NCI-H2196 (cell line): Measurements from ENCODE around the gene NEDD4L.
"Not testable (repeated sequence)": the region's sequence is repeated elsewhere in the genome, so short reads cannot be mapped to it uniquely, and the experiment has no call there.

Source experiments
- DNase-seq: peaks from one replicate; lab custom pipeline; 2025; ENCODE audit not compliant: unreplicated experiment; lab: John Stamatoyannopoulos, UW

The NEDD4L gene

DNA sequence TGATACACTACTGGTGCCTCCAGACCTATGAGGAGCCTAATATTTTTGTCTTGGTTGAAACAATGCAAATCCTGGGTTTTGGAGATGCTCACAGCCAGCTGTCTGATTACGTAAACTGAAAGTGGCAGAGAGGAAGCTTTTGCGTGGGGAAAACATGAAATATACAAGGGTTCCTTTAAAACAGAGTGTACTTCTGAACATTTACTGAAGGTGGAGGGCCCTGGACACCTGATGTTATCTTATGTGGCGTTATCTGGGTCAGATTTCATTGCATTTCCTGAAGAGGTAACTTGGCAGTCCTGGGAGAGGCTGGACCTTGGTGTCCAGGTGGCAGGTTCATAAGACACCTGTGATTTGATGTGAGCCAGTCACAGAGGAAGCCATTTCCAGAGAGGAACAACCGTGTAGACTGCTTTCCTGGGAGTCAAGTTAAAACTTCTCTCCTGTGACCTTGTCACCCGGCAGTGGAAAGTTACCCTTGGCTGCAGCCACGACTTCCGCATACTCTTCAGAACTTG is 105.0 kb downstream of the NEDD4L start:
- peak; percentile 78 for DNase-seq

DNA sequence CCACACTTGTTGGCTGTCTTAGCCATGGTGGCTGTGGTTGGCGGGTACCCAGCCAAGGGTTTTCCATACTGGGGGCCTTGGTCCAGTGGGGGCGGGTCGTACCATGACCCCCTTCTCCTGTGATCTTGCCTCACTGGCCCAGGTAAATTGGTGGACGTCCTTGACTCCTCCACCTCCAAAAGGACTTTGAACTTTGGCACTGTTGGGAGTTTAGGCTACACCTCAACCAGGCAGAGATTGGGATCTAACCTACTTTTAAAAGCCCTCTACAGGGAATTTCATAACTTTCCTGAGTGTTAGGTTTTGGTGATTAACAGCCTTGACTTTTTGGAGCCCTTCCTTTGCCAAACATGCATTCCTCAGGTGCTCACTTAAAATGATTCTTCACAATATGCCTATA is 106.7 kb downstream of the NEDD4L start:
- no peak for DNase-seq

DNA sequence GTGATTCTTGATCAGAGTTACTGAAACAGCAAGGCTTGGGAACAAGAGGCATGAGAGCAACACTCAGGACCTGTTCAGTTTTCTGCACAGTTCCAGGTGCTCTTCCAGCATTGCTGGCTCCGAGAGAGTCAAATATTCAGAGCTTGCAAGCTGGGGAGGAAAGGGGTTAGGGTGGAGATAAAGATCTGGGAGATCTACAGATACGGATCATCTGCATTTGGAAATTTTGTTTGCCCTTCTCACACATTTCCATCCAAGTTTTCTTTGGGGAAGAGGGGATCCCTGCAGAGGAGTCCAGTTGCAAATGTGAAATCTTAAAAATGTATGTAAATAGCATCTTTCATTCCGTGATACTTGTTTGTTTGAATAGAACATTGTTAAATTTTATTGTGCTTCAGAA is 108.2 kb downstream of the NEDD4L start:
- DNase-seq: no peak

DNA sequence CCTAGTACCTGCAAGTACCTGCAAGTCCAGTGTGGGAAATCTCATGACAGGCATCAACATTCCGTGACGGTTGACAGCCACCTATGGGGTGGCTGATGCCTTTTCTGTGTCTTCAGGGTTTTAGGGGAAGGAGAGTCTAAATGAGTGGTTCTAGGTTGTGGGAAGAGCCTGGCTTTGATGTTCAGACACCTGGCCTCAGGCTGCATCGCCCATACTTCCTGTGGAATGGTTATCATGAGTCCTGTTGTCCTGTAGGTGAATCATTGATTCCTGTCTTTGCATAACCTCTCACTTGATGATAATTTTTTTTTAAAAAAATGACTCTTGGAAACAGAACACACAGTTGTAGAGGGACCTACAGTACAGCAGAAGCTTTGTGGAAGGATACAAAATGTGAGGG is 108.9 kb downstream of the NEDD4L start:
- no peak for DNase-seq

DNA sequence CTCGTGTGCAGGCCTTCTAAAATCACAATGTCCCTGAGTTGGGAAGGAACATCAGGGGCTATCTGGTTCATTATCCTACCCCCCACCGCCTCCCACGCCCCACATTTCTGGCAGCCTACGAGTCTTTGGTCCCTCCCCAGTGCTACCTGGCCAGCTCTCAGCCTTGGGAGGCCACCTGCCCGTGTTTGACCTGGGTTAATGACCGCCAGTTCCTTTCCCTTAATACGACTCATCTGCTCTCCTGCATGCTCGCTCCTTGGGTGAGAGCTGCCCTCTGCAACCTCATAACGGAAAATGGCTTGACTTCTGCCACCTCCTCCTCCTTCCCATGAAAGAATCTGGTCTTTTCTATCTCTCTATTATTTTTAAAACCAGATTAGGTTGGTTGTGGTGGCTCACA is 112.5 kb downstream of the NEDD4L start:
- no peak for DNase-seq

DNA sequence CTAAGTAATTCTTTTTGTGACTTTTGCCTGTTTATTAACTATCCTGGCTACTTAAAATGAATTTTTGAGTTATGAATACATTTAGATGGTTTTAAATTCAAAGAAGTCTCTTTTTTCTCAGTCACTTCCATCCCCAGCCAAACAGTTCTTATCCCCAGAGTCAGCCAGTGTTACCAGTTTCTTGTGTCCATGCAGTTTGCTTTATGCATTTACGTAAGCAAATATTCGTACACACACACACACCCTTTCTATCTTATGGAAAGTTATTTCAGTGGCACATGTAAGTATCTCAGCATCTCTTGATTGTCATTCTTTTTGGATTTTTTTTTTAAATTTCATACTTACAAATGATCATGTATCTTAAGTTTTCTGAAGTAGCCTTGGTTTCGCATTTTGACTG is 113.2 kb downstream of the NEDD4L start:
- DNase-seq: no peak

DNA sequence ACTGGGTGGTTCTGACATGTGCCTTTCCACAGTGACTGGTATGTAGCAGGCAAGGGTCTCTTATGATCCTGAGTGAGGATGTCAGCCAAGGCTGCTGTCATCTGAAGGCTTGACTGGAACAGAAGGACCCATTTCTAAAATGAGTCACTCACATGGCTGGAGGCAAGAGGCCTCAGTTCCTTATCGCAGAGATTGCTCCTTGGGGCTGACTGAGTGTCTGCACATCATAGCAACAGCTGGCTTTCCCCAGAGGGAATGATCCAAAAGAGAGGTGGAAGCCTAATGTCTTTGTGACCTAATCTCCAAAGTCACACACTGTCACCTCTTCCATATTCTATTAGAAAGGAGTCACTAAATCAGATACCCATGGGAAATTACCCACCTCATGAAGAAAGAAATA is 114.0 kb downstream of the NEDD4L start:
- no peak for DNase-seq

DNA sequence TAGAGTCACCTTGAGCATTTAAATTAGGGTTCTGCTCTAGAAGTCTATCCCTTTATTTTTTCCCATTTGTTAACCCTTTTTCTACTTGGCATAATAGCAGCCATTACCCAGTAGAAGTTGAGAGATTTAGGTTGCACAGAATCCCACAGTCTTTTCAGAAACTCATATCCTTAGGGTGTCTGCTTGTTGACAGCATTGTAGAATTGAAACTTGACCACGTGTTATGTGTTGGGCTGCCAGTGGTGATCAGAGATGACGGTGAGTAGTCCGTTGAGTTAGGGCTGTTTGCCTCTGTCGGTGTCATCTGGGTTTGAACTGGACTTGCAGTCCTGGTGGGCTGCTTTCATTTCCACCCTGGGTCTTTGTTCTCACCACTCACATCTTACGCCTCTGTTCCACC is 114.4 kb downstream of the NEDD4L start:
- DNase-seq: no peak

DNA sequence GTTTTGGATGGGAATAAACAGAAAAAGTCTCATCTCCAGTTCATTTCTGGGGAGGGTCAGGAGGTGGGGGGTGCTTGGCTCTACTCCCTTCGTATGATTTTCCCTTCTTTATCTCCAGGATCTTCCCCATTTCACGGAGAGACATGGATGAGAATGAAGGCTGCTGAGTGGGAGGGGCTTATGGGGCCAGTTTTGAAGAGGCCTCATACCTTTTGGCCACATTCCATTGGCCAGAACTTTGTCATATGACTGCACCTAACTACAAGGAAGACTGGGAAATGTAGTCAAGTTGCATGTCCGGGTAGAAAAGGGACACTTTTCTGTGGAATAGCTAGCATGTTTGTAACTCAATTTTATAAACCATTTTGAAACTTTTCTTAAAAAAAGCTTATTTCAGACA is 117.6 kb downstream of the NEDD4L start:
- DNase-seq: no peak

DNA sequence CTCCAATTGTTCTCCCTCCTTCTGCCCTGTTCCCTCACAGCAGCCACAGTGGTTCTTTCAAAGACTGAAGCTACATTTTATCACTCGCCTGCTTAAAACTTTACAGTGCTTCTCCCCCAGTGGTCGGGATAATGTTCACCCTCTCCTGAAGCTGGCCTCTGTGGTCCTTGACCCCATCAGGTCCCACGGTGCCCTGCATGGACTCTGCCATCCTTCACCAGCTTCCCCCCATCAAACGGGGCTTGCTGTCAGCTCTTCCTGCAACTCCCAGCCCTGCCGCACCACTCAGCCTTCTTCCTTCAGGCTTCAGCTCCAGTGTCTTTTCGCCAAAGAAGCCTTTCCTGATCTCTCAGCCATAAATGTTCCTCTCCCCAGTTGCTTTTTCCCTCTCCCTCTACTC is 118.1 kb downstream of the NEDD4L start:
- no peak for DNase-seq

DNA sequence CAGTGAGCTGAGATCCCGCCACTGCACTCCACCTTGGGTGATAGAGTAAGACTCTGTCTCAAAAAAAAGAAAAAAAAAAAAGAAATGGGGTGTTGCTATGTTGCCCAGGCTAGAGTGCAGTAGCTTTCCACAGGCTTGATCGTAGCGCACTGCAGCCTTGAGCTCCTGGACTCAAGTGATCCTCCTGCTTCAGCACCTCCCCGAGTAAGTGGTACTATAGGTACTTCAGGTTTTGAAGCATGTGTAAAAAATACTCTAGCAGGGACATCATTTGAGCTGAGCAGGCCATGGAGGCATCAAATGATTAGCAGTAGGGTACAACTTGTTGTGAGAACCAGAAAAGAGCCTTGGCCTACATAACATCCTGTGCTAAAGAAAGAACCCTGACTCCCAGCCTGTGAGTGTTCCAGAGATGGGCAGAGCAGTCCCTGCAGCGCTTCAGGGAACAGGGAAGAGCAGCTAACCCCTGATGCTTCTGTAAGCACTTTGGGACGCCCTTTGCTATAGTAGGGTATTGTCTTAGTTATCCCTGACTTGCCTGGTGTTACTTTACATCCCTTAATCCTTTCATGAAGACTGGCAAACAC is 119.1 kb downstream of the NEDD4L start:
- DNase-seq: no peak

DNA sequence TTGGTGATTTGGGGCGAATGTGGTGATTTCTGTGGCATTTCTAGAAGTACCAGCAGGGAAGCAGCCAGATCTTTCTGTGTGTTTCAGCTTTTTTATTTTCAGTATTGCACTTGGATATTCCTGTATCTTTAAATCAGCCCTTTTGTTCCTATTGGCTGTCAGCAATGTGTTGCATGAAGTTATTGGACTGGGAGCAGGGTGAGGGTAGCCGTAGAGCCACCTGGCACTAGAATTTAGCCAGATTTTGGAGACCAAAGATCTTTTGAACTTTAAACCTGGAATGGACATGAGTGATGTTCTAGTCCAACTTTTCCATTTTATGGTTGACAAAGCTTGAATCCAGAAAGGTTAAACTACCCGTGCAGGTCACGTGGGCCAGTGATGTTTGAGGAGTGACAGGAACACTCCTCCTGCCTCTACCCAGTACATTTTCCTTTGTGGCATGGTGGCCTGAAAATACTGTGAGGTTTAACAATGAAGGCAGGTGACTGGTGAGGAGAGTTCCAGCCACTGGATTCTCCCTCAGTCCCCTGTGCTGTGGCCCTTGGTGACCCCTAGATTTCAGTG is 122.3 kb downstream of the NEDD4L start:
- DNase-seq: no peak

DNA sequence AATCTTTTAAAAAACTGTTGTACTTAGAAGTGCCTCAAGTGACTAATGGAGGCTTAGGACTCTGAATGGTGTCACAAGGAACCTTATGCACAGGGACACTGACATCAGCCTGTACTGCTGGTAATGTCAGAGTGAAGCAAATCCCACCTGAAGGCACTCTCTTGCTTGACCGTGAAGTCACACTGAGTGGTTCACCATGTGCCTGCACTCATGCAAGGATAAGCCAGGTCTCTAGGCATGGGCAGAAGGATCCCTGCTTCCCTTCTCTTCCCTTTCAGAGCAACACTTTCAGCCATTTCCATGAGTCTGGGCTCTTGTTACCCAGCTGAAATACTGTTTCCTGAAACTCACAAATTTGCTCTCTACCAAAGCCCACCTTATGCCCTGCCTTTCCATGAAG is 123.0 kb downstream of the NEDD4L start:
- no peak for DNase-seq

DNA sequence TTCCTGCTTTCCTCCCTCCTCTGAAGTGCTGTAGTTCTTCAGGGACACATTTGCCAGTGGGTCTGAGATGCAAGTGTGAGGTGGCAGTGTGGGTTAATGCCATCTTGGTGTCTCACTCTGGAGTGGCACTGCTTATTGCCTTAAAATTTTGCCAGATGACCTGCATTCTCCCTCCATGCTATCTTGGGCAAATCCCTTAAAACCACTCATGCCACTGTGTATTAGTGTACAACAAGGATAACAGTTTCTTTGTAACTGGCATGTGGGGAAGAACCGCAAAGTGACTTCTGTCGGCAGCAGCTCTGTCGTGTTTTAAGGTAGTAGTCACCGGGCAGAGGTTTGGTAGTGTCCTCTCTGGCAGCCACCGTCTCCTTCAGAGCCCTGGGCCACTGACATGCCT is 124.2 kb downstream of the NEDD4L start:
- DNase-seq: no peak

DNA sequence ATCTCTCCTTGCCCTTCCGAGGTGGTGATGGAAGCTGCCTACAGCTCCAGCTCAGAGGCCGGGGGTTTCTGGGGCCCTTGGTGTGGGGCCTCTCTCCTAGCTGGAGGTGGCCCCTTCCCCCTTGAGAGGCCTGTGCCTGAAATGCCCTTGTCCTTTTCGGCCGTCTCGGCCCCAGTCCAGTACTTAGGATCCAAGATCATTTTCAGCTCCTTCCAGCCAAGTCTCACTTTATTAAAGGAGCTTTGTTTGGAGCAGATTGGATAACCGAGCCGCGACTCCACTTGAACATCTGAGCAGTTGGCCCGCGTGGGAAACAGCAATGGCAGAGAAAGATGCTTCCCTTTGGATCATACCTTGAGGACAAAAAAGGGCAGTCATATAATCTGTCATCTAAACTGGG is 125.0 kb downstream of the NEDD4L start:
- DNase-seq: no peak

DNA sequence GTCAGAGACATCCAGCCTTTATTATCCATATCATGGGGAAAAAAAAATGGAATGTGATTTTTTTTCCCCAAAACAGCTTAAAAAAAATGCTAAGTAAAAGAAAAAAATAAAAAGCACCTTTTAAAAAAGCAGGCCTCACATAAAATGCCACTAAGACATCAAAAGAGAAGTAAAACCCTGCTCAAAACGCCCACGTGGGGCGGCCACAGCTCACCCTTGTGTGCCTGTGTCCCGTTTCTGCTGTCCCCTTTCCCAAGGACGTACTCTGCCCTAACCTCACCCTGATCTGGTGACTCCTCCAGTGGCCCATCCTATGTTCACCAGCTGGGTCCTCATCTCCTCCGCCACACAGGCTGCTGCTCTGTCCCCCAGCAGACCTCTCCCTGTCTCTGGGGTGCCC is 125.4 kb downstream of the NEDD4L start:
- no peak for DNase-seq

DNA sequence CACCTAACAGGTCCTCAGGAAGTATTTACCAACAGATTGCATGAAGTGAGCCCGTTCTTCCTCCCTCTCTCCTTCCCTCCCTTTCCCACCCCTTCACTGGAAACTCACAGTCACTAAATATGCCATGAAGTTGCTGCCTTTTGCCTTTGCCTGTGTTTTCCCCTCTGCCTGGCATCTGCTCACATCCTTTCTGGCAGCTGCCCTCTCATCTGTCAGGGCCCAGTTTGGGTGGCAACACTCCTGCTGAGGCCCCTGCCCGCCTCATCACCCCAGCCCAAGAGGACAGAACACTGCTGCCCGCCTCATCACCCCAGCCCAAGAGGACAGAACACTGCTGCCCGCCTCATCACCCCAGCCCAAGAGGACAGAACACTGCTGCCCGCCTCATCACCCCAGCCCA is 126.0 kb downstream of the NEDD4L start:
- not testable (repeated sequence) for DNase-seq

DNA sequence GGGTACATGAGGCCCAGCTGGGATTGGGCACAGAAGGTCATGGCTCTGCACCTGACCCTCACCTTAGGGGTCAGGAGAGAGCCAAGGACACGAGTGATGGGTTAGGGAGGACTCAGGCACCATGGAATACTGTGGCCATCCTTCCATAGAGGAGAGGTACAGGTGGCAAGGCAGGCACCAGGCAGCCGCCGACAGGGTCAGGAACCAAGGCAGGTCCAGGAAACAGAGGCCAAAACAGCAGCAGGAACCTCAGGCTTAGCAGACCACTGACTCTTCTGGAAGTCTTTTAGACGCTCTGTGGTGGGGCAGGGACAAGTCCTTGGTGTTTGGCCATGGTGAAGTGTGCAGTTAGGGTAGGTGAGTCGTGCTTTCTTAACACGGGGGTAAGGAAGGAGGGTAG is 128.0 kb downstream of the NEDD4L start:
- DNase-seq: no peak

DNA sequence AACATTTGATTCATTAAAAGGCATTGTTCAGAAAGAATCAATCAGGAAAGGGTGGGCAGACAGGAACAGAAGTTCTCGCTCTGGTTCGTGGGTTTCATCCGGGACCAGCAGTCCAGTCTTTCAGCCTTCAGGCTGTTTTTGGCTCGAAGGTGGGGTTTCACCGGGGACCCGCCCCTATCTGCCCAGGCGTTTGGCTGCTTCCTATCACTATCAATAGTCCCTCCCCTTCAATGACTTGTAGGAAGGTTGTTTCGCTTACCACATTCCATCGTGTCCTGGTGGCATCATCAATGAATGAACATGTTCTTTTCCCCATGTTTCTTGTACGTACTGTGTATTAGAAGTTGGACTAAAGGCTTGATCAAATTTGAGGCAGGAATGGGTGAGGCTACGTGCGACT is 130.3 kb downstream of the NEDD4L start:
- DNase-seq: no peak

DNA sequence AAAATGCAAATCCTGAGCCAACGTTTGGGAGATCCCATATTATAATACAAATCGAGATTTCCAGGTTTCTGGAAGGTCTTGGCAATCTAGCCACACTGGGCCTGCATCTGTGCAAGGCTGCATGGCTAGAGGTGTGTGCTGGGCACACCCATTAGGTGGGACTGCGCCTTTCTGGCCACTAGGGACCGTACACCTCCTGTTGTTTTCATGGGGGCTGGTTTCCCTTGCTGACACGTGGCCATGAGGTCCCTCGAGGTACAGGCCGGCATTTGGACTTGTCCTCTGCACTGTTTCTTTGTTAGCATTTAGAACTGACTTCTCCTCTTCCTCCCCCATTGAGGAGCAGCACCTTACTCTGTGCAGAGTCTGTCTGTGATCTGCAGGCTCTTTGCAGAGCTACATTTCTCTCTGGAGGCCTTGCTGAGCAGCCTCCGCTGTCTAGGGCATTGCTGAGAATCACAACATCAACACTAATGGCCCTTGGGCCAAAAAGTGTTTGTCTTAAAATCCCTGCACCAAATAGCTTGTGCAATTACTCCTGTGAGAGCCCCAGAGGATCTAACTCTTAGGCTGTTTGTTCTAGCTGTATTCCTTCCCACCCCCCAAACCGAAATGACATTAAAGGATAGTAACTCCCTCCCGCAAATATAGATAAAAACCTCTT is 131.2 kb downstream of the NEDD4L start:
- no peak for DNase-seq

DNA sequence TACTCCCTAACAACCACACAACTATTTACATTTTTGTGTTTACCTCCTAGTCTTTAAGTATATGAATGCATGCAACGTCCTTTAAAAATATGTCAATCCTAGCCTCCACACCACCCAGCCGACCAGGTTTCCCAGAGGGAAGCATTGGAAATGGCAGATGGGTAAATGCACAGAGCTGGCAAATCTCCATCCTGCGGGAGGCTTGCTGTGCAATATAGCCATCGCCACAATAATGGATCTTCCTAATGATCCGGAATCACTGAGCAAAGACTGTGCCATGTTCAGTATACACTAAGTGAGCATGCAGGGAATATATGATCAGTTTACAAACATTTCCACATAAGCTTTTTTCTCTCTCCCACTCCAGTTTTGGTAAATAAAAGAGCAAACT is 131.8 kb downstream of the NEDD4L start:
- no peak for DNase-seq

DNA sequence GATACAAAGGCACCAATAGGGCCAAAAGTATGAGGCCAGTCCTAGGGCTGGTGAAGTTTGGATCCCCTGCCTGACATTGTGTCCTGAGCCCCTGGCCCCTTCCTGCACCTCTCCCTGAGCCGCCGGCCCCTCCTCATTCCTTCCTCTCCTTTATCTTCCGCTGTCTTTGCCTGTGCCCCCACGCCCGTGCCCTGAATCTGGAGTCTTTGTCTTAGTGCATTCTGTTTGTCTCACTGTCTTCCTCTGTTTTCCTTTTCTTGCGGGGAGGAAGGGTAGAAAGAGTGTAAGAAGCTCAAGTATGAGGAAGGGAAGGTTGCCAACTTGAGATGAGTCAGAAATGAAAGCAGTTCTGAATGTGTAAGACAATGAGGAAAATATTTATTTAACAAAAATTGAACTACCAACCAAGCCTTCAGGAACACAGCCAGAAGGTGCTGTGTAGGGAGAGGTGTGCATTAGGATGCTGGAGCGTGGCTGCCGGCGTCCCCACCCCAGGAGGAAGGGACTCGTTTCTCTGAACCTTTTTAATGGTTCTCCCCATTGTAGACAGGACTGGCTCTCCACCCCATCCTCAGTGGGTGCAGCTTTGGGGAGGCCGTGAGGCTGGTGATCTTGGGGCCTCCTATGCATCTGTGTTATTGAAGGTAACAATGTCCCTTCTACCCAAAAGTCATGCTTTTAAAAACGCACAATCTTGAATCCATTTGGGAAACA is 133.1 kb downstream of the NEDD4L start:
- DNase-seq: peak; percentile 15
